ENCODE results near the gene ILK.

DNA sequence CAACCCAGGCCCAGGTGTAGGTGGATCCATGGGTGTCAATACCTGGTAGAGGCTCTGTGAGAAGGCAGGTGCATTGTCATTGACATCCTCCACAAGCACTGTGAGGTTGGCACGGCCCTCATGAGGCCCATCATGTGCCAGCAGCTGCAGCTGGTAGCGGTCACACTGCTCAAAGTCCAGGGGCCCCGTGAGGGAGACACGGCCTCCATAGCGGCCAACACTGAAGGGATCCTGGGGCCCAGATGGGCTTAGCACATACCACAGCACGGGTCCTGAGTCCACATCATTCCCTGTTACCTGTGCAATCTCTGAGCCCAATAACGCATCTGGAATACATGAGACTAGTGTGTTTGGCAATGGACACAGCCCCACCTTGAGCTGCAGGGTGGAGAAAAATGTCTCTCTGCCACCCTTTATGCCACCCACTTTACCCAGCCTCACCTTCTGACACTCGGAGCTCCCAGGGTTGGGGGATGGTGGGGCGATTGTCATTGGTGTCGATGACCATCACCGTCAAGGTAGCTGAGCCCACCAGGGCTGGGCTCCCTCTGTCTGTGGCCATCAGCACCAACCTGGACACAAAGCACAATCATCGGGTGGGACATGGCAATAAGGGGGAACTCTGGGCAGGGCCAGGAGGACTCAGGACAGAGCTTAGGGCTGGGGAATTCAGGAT is 21.7 kb downstream of the ILK start:
- TF ChIP-seq, protein P1, sequence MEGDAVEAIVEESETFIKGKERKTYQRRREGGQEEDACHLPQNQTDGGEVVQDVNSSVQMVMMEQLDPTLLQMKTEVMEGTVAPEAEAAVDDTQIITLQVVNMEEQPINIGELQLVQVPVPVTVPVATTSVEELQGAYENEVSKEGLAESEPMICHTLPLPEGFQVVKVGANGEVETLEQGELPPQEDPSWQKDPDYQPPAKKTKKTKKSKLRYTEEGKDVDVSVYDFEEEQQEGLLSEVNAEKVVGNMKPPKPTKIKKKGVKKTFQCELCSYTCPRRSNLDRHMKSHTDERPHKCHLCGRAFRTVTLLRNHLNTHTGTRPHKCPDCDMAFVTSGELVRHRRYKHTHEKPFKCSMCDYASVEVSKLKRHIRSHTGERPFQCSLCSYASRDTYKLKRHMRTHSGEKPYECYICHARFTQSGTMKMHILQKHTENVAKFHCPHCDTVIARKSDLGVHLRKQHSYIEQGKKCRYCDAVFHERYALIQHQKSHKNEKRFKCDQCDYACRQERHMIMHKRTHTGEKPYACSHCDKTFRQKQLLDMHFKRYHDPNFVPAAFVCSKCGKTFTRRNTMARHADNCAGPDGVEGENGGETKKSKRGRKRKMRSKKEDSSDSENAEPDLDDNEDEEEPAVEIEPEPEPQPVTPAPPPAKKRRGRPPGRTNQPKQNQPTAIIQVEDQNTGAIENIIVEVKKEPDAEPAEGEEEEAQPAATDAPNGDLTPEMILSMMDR (IDR thresholded peaks at IDR 0.05): no peak
- TF ChIP-seq EZH2 (IDR thresholded peaks at IDR 0.05): no peak
